HuH-7 (cell line): ENCODE data around the gene ATP1A3.
A peak's percentile ranks its signal among the peaks of the same experiment; 100 is the strongest.
"Not testable (repeated sequence)": the region's sequence is repeated elsewhere in the genome, so short reads cannot be mapped to it uniquely, and the experiment has no call there.

Source experiments
- DNase-seq: peaks from one replicate; pipeline ENCODE4 v3.0.0; 2011; ENCODE audit warnings: low spot score

Gene ATP1A3

GRCh38 chr19:41945135-41945766 is 48.8 kb downstream of the ATP1A3 start:
- no peak for DNase-seq

GRCh38 chr19:41944336-41944735 is 49.7 kb downstream of the ATP1A3 start:
- no peak for DNase-seq

DNA sequence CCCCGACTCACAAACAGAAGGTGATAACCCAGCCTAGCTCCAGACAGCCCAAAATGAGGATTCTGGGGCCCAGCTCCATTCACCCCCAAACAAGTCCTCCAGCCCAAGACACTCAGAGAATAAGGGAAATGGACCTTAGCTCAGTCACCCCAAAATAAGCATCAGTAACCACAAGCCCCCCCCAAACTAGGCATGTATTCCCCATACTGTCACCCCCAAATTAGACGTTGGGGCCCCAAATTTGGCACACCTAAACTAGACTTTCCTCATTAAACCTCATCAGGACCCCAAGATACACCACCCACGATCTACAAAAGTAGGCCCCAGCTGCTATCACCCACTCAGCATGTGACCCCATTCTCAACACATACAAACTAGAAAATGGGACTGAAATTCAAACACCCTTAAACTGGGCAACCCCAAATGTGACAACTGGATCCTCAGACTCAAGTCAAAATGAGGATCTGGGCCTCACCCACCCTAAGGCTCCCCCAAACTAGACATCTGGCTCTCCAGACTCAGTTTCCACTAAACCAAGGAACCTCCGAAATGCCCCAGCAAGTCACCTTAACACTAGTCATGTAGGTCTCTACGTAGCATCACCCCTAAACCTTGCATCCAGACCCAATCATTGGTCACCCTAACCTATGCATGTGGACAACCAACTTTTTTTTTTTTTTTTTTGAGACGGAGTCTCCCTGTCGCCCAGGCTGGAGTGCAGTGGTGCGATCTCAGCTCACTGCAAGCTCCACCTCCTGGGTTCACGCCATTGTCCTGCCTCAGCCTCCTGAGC is 52.4 kb downstream of the ATP1A3 start:
- no peak for DNase-seq

- DNase-seq, result no peak
Observed at GRCh38 chr19:41940731-41941409, 53.2 kb downstream of the ATP1A3 start.

GRCh38 chr19:41939861-41940730 is 53.9 kb downstream of the ATP1A3 start:
- no peak for DNase-seq

DNA sequence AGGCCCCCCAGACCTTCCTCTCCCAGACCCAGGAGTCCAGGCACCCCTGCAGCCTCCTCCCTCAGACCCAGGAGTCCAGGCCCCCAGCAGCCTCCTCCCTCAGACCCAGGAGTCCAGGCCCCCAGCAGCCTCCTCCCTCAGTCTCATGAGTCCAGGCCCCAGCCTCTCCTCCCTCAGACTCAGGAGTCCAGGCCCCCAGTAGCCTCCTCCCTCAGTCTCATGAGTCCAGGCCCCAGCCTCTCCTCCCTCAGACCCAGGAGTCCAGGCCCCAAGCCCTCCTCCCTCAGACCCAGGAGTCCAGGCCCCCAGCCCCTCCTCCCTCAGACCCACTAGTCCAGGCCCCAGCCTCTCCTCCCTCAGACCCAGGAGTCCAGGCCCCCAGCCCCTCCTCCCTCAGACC is 54.8 kb downstream of the ATP1A3 start:
- DNase-seq, result not testable (repeated sequence)

- no peak for DNase-seq
Observed at GRCh38 chr19:41937525-41938468, 56.2 kb downstream of the ATP1A3 start.

DNA sequence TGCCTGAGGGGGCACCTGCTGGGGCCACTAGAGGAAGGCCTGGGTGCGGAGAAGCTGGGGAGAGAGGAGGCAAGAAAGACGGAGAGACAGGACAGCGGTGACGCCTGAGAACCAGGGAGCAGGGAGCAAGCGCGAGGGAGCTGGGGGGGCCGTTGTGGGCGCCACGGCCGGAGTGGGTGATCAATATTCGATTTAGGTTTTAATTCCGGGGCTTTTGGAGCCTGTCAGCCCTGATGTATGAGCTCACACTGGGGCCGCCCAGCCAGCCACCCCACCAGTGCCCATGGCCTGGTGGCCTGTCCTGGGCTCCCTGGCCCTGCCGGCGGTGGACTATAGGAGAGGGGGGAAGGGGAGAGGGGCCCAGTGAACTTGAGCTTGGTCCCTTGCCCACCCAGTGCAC is 57.1 kb downstream of the ATP1A3 start:
- DNase-seq, result no peak

- no peak for DNase-seq
Observed at GRCh38 chr19:41936416-41936850, 57.6 kb downstream of the ATP1A3 start.

DNA sequence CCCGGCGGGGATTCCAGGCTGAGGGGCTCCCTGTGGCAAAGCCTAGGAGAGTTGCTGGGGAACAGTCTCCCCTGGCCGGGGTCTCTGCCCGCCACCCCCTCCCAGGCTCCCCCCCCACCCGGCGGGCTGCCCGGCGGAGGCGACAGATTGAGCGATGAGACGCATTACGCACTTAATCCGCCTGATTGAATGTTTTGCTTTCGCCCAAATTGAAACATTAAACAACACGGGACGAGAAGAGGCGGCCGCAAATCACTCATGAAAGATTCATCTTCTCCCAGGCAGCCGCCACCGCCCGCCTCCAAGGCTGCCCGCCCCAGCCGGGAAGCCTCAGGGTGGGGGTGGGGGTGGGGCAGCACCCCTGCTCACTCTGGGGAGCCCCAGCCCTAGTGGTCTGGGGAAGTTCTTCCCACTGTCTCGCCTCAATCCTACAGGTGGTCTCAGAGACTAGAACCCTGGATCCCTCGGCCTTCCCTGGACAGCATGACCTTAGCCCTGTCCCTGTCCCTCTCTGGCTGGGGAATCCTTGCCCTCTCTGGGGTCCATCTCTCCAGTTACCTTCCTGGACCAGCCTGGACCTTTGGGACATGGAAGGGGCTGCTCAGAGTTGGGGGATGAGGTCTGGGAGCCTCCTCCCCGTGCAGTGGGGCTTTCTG is 58.1 kb downstream of the ATP1A3 start:
- DNase-seq, result no peak

DNA sequence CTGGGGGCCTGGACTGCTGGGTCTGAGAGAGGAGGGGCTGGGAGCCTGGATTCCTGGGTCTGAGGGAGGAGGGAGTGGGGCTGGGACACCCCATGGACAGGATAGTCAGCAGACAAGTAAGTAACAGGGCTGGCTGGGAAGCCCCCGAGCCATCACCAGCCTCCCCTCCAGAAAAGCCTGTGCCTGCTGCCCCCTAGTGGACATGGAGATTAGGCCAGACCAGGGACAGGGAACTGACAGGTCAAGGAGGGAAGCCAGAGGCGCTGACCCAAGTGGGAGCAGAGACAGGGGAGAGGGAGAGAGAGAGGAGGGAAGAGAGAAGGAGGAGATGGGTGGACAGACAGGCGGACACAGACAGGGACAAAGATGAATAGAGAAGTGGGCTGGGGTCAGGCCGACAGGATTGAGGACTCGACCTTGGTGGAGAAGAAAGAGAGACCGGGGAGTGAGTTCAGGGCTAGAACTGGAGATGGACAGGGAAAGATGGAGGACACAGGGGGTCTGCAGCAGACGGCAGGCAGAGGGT is 59.1 kb downstream of the ATP1A3 start:
- DNase-seq, result peak; percentile 97

DNA sequence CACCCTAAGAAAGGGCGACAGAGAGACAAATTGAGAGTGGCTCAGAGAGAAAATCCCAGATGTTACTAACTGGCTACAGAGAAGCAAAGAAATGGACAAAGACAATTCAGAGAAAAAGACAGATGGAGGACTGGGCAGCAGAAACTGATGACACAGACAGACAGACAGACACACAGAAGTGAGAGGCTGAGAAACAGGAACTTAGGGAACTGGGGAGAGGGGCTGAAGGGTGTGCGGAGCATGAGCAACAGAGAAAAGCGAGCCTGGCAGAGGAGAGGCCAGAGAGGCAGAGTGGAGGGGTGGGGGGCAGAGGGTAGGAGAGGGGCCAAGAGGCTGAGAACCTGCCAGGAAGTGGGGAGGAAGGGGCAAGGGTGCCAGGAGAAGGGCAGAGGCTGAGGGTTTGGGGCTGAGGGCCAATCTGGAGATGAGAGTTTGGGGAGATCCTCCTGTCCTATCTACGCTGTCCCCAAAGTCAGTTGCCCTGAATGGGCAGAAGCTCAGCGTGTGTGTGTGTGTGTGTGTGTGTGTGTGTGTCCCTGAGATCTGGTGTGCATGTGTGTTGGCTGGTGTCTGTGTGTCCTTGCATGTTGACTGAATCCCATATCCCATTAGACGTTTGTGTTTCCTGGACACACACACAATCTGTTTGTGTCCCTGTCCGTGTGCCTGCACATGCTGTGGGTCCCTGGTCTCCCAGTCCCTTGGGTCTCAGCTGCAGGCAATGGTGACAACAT is 60.2 kb downstream of the ATP1A3 start:
- DNase-seq, result no peak

DNA sequence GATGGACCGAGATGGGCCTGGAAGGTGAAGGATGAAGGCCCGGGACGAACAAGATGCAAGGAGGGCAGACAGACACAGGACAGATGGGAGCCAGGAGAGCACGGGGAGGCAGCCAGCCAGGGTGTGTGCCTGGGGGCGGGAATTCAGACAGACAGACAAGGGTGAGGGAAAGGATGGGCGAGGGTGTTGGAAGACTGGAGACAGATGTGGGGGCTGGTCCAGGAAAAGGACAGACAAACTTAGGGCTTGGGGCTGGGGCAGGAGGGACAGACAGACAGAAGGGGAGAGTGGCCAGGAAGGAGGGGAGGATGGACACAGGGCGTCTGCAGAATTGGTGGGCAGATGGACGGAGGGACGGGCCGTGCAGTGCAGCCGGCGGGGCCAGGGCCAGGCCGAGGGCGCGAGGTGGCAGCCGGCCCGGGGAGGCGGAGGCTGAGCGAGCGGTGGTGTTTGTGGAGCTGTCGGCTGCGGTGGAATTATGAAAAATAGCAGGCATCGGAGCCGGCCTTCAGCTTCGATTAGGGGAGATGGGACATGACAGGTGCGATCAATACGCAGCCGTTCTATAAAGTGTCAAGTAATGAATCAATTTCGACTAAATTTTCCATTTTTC is 61.2 kb downstream of the ATP1A3 start:
- DNase-seq, result no peak

- DNase-seq, result no peak
Observed at GRCh38 chr19:41932259-41932719, 61.7 kb downstream of the ATP1A3 start.

GRCh38 chr19:41930926-41931592 is 63.0 kb downstream of the ATP1A3 start:
- no peak for DNase-seq

DNA sequence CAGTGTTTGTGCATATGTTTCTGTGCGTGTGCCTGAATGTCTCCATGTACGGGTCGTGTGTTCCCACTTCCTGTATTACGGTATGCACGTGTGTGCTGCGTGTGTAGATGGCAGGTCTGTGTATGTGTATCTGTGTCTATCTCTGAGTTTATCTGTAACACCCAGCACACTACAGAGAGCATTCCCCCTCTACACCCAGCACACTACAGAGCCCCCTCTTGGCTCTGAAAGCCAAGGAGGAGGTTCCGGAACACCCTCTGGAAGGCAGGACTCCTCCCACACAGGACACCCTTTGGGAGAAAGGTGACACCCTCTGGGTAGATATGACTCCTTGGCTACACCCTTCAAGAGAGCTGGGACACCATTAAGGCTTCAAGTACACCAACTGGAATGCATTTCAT is 63.7 kb downstream of the ATP1A3 start:
- no peak for DNase-seq

- DNase-seq, result no peak
Observed at GRCh38 chr19:41929536-41930071, 64.4 kb downstream of the ATP1A3 start.
